GM12873 (cell line): Measurements from ENCODE around the gene VGF.

ENCODE experiments used
- TF ChIP-seq, protein P1 (sequence below): IDR thresholded peaks from 2 replicates; pipeline ENCODE4 v1.5.1; 2012; ENCODE audit warnings: low read depth, mild to moderate bottlenecking, moderate library complexity, low read length, control low read depth; ENCODE audit not compliant: insufficient read depth; ENCODE audit errors: missing control alignments

VGF gene

DNA sequence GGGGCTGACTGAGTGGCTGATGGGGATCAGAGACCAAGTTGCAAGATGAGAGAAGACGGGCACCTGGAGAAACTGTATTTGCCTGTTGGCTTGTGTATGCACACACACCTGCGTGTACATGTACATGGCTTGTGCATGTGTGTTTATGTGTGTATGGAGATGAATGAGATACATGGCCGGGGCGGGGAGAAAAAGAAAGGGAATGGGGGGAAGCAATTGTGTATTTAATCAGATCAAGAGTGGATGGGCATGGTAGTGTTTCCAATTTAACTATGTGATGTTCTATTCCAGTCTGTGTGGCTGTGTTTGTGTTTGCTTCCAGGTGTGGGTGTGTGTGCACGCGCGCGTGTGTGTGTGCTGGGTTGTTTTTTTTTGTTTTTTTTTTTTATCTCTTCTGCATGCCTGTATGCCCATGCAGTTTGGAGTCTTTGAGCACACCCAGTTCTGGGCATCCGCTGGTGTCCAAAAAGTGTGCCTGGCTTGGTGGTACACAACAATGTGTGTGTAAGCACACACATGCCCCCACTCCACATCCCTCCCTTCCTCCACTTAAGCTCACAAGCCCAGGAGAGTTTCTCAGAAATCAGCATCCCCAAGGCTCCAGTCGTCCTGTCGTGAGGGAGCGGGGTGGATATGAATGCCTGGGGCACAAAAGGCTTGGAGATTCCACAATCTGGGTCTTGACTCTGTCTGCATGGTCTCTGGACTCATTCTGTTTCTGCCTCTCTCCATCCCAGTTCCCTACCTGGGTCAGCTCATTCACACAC is 2.5 kb upstream of the VGF start:
- TF ChIP-seq, protein P1, sequence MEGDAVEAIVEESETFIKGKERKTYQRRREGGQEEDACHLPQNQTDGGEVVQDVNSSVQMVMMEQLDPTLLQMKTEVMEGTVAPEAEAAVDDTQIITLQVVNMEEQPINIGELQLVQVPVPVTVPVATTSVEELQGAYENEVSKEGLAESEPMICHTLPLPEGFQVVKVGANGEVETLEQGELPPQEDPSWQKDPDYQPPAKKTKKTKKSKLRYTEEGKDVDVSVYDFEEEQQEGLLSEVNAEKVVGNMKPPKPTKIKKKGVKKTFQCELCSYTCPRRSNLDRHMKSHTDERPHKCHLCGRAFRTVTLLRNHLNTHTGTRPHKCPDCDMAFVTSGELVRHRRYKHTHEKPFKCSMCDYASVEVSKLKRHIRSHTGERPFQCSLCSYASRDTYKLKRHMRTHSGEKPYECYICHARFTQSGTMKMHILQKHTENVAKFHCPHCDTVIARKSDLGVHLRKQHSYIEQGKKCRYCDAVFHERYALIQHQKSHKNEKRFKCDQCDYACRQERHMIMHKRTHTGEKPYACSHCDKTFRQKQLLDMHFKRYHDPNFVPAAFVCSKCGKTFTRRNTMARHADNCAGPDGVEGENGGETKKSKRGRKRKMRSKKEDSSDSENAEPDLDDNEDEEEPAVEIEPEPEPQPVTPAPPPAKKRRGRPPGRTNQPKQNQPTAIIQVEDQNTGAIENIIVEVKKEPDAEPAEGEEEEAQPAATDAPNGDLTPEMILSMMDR: no peak

DNA sequence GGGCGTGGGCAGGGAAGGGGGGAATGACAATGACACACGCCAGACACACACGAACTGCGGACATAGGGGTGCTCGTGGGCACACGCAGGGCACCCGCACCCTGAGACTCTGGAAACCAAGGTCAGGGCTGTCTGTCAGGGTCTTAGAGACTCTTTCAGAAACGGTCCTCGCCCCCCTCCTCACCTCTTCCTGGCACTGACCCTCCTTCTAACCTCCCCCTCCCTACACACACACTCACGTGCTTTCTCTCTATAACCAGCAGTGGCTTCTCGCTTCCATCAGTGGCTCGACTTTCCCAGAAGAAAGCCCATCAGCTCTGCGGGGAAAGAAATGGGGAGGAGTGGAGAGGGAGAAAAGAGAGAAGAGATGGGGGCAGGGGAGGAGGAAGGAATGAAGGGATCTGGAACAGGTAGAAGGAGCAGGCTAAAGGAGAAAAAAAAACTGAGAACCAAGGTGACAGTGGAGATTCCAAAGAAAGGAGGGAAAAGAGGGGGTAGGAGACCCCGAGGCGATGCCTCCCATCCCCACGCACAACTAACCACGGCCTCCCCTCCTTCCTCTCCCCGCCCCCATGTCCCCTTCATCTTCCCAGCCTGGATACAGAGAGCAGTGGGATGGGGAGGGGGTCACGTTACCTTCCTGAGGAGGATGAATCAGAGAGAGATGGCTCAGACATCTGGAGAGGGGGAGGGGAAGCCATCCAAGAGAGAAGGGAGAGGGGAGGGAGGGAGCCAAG is 1.7 kb upstream of the VGF start:
- TF ChIP-seq, protein P1: no peak

DNA sequence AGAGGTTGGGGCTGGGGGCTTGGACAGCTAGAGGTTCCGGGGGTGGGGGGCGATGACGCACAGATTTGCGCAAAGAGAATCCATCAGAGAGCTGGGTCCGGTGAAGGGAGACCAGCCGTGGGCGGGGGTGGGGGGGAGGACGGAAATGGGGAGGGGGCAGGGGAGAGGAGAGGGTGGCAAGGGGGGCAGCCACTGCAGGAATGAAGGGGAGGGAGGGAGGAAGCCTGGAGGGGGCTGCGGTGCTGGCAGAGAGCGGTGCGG is 1.2 kb upstream of the VGF start:
- TF ChIP-seq, protein P1: no peak

DNA sequence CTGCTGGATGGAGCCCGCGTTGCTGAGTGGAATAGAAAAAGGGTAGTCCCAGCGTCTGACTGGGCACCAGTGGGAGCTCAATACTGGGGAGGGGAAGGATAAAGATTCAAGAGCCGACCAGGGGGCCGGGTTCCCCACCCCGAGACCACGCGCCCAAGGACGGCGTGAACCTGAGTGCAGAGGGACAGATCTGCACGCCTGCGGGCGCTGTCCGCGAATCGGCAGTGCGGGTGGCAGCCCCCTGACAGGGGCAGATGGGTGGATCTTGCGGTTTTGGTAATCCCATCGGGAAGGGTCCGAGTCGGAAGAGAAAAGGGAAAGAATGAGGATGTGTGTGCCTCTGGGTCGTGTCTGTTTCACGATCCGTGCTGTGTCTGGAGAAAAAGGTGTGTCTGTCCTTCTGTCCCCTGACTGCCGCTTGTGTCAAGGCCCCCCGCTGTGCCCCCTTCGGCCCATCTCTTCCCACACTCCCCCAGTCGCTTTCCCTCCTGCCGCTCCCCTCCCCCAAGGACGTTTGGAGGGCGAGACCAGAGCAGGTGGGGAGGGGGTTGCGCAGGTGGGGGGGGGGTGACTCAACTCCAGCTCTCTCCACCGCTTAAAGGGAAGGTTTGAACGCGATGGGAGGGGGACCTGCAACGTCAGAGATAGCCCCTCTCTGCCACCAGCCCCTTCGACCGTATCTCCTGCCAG is 734 bp upstream of the VGF start:
- TF ChIP-seq, protein P1: no peak

DNA sequence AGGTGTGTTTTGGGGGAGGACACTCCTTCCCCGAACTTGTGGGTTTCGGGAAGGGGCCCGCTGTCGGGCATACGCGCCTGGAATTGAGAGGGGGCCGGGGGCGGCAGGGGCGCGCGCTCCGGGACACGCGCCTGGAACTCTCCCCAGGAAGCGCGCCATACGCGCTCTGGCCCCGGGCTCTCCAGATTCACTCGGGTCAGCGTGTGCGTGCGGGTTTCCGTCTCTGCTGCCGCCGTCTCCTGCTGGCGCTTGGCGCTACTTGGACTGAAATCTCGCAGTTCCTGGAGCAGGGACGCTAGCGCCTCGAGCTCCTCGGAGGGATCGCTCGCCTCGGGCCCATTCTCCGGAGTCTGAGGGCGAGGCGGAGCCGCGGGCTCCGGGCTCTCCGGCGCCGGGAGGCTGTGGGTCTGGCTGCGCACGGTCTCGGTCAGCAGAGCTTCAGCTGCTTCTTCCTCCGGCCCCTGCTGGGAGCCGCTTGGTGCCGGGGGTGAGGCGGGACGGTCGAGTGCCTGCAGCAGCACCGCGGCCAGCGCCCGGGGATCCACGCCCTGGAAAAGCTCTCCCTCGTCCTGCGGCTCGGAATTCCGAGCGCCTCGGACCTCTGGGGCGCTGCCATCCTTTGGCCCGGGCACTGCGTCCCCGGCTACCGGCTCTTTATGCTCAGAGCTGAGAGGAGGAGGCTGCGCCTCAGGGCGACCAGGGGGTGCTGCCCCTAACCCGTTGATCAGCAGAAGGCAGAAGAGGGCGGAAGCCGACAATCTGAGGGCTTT is 1.1 kb downstream of the VGF start:
- TF ChIP-seq, protein P1: no peak

DNA sequence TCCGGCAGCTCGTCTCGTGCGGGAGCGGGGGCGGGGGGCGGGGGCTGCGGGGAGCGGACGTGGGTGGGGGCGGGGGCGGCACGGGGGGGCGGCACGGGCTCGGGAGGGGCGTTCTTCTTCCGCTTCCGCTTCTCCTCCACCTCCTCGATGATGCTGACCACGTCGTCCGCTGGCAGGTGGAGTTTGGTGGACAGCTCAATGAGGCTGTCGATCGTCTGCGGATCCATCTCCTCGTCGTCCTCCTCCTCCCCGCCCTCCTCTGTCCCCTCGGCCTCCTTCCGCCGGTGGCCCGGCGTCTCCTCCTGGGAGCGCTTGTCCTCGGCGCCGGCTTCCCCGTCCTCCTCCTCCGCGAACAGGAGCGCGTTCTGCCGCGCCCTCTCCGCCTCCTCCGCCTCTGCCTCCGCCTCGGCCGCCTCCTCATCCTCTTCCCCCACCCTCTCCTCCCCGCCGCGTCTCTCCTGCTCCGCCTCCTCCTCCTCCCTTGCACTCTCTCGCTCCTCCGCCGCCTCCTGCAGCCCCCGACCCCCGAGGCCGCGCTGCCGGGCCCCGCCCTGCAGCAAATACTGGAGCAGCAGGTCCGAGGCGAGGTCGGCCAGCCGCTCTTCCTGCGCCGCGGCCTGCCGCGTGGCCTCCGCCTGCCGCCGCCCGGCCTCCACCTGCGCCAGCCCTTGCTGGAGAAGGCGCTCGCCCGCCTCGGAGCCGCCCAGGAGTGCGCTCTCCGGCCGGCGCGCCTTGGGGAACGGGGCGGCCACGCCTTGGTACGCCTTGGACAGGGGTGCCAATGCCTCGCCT is 1.9 kb downstream of the VGF start:
- TF ChIP-seq, protein P1: no peak
